ENCODE measurements around the gene ANKS1B. TPM values are rescaled to one million over a fixed set of nuclear protein-coding genes. Genes with fewer than 3 reads are reported as not detected.

ANKS1B gene
- polyA plus RNA-seq, 3 donors: not detected

GRCh38 chr12:98754095-98754494, 1230.6 kb downstream of the ANKS1B start:
- peaks cover 12 to 16% (median 14%) of the 10 kb centered on the region in 3 donors for H3K27me3 Mint-ChIP-seq (ENCODE audit: low read depth in 3 of 3)
- no peak overlapping the region for H3K4me2 ChIP-seq (replicated peaks; ENCODE audit: extremely low read depth, low read length, poor library complexity, severe bottlenecking)
- TF ChIP-seq CTCF (IDR thresholded peaks at IDR 0.05): no peak
- H3K27ac ChIP-seq (ENCODE audit: low read depth in 1 of 2, low read length in 2 of 2): no peak overlapping the region
- H3K27me3 ChIP-seq (ENCODE audit: control insufficient read depth in 2 of 2, insufficient read depth in 2 of 2, low read length in 2 of 2): no peaks in the 10 kb centered on the region
- H3K36me3 Mint-ChIP-seq: no peaks in the 10 kb centered on the region
- H3K4me3 ChIP-seq (replicated peaks in 1 of 3; ENCODE audit: low read depth in 2 of 3, low read length in 3 of 3): no peak overlapping the region
- no peak overlapping the region for H3K4me3 Mint-ChIP-seq
- intact Hi-C loops (cut with micrococcal nuclease): no loop called here
- no peaks in the 10 kb centered on the region for H3K4me1 ChIP-seq (ENCODE audit: control insufficient read depth in 1 of 2, insufficient read depth in 2 of 2, low read length in 2 of 2)
- H2AFZ ChIP-seq (ENCODE audit: insufficient read depth, low read depth, low read length, poor library complexity, severe bottlenecking): no peak overlapping the region
- no peaks in the 10 kb centered on the region for H3K9me3 ChIP-seq (replicated peaks in 1 of 2; ENCODE audit: control insufficient read depth in 1 of 2, insufficient read depth in 1 of 2, low read length in 2 of 2)
- WGBS (ENCODE audit: insufficient coverage): 86% methylated on average over 5 of the region's 5 CpGs
- no peaks in the 10 kb centered on the region for H3K79me2 ChIP-seq (ENCODE audit: insufficient read depth, low read length)
- peaks cover 0 to 2% (median 0%) of the 10 kb centered on the region in 7 donors for H3K9me3 Mint-ChIP-seq
- no peak for DNase-seq
- no peaks in the 10 kb centered on the region for H3K4me1 Mint-ChIP-seq
- H3K9ac ChIP-seq (ENCODE audit: insufficient read depth, low read length, poor library complexity, severe bottlenecking): no peak overlapping the region
- H4K20me1 ChIP-seq (ENCODE audit: insufficient read depth, low read length): no peaks in the 10 kb centered on the region
- no peak overlapping the region for H3K27ac Mint-ChIP-seq
- no peaks in the 10 kb centered on the region for H3K36me3 ChIP-seq (replicated peaks in 1 of 2; ENCODE audit: control insufficient read depth in 1 of 2, insufficient read depth in 2 of 2, low read length in 2 of 2)

- no peaks in the 10 kb centered on the region for H4K20me1 ChIP-seq (ENCODE audit: insufficient read depth, low read length)
- no peaks in the 10 kb centered on the region for H3K36me3 ChIP-seq (replicated peaks in 1 of 2; ENCODE audit: control insufficient read depth in 1 of 2, insufficient read depth in 2 of 2, low read length in 2 of 2)
- DNase-seq: no peak
- peaks cover 17 to 25% (median 23%) of the 10 kb centered on the region in 3 donors for H3K27me3 Mint-ChIP-seq (ENCODE audit: low read depth in 3 of 3)
- no peak overlapping the region for H2AFZ ChIP-seq (ENCODE audit: insufficient read depth, low read depth, low read length, poor library complexity, severe bottlenecking)
- no peaks in the 10 kb centered on the region for H3K4me1 ChIP-seq (ENCODE audit: control insufficient read depth in 1 of 2, insufficient read depth in 2 of 2, low read length in 2 of 2)
- H3K27ac Mint-ChIP-seq: no peak overlapping the region
- intact Hi-C loops (cut with micrococcal nuclease): no loop called here
- no peak overlapping the region for H3K4me2 ChIP-seq (replicated peaks; ENCODE audit: extremely low read depth, low read length, poor library complexity, severe bottlenecking)
- 68% methylated on average over 3 of the region's 5 CpGs for WGBS (ENCODE audit: insufficient coverage)
- H3K27me3 ChIP-seq (ENCODE audit: control insufficient read depth in 2 of 2, insufficient read depth in 2 of 2, low read length in 2 of 2): peaks cover under 1 to 8% of the 10 kb centered on the region in 2 donors
- no peaks in the 10 kb centered on the region for H3K9me3 ChIP-seq (replicated peaks in 1 of 2; ENCODE audit: control insufficient read depth in 1 of 2, insufficient read depth in 1 of 2, low read length in 2 of 2)
- no peaks in the 10 kb centered on the region for H3K4me1 Mint-ChIP-seq
- H3K4me3 Mint-ChIP-seq: no peak overlapping the region
- peaks cover 0 to 2% (median 0%) of the 10 kb centered on the region in 7 donors for H3K9me3 Mint-ChIP-seq
- no peaks in the 10 kb centered on the region for H3K36me3 Mint-ChIP-seq
- H3K79me2 ChIP-seq (ENCODE audit: insufficient read depth, low read length): no peaks in the 10 kb centered on the region
- no peak overlapping the region for H3K9ac ChIP-seq (ENCODE audit: insufficient read depth, low read length, poor library complexity, severe bottlenecking)
- no peak overlapping the region for H3K4me3 ChIP-seq (replicated peaks in 1 of 3; ENCODE audit: low read depth in 2 of 3, low read length in 3 of 3)
- no peak for TF ChIP-seq CTCF (IDR thresholded peaks at IDR 0.05)
- no peak overlapping the region for H3K27ac ChIP-seq (ENCODE audit: low read depth in 1 of 2, low read length in 2 of 2)
Observed at GRCh38 chr12:98752726-98753125, 1232.0 kb downstream of the ANKS1B start.

Data from CD14-positive monocyte (primary cell).